Measurements from ENCODE around the gene ZNF563. TPM values are rescaled to one million over a fixed set of nuclear protein-coding genes. Genes with fewer than 3 reads are reported as not detected.

ZNF563 gene
- total RNA-seq, 1 donor from 2014 or later = 3.7 TPM

GRCh38 chr19:12345197-12345596, 11.8 kb upstream of the ZNF563 start:
- no peak for DNase-seq (ENCODE audit: low read depth)
- no peaks in the 10 kb centered on the region for H3K27me3 ChIP-seq (ENCODE audit: control insufficient read depth, insufficient read depth, low read length)
- no peak overlapping the region for H3K4me3 ChIP-seq (ENCODE audit: low read depth, low read length)
- no peaks in the 10 kb centered on the region for H3K36me3 ChIP-seq (ENCODE audit: control insufficient read depth, insufficient read depth, low read length)
- TF ChIP-seq, protein P1, sequence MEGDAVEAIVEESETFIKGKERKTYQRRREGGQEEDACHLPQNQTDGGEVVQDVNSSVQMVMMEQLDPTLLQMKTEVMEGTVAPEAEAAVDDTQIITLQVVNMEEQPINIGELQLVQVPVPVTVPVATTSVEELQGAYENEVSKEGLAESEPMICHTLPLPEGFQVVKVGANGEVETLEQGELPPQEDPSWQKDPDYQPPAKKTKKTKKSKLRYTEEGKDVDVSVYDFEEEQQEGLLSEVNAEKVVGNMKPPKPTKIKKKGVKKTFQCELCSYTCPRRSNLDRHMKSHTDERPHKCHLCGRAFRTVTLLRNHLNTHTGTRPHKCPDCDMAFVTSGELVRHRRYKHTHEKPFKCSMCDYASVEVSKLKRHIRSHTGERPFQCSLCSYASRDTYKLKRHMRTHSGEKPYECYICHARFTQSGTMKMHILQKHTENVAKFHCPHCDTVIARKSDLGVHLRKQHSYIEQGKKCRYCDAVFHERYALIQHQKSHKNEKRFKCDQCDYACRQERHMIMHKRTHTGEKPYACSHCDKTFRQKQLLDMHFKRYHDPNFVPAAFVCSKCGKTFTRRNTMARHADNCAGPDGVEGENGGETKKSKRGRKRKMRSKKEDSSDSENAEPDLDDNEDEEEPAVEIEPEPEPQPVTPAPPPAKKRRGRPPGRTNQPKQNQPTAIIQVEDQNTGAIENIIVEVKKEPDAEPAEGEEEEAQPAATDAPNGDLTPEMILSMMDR (IDR thresholded peaks at IDR 0.05; ENCODE audit: insufficient read depth, low read length, poor library complexity, severe bottlenecking) = no peak

DNA sequence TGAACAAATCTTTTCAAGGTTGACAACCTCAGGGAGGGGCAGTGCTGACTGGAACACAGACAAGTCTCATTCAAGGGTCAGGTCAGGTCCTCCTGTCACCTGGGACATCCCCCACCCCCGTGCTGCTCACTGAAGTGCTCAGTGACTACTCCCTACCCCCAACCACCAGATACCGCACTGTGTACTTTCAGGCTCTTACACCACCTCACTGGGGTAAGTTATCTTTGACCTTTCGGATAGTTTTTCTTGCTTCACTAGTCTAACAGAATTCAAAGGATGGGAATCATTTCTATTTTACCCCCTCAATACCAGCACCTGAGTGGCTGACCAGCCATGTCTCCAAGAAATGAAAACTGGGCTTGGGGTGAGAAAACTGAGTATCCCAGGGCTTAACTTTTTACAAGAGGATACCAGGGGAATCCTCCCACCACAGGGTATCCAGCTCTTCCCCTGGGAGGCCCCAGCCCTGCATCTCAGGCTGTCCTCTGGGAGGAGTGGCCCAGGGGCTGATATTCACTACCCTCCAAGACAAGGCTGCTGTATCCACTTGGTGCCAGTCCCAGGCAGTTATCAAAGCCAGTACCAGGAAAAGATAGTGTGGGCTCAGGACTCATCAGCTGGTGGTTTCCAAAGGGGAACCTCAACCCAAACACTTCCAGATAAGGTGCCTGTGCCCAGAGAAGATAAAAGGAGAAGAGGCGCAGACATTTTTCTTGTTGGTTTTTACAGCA, 2.1 kb downstream of the ZNF563 start:
- TF ChIP-seq, protein P1 (IDR thresholded peaks at IDR 0.05; ENCODE audit: insufficient read depth, low read length, poor library complexity, severe bottlenecking) = no peak
- Histone ChIP-seq H3K27me3 (ENCODE audit: control insufficient read depth, insufficient read depth, low read length) (no peaks in the 10 kb centered on the region), H3K36me3 (ENCODE audit: control insufficient read depth, insufficient read depth, low read length) (no peaks in the 10 kb centered on the region), H3K4me3 (ENCODE audit: low read depth, low read length) (no peak overlapping the region)
- no peak for DNase-seq (ENCODE audit: low read depth)

- Histone ChIP-seq H3K27me3 (ENCODE audit: control insufficient read depth, insufficient read depth, low read length) (no peaks in the 10 kb centered on the region), H3K4me3 (ENCODE audit: low read depth, low read length) (no peak overlapping the region), H3K36me3 (ENCODE audit: control insufficient read depth, insufficient read depth, low read length) (no peaks in the 10 kb centered on the region)
- no peak for DNase-seq (ENCODE audit: low read depth)
- TF ChIP-seq, protein P1 (IDR thresholded peaks at IDR 0.05; ENCODE audit: insufficient read depth, low read length, poor library complexity, severe bottlenecking) = no peak
Measured at GRCh38 chr19:12330340-12330739, 3.1 kb downstream of the ZNF563 start.

GRCh38 chr19:12325690-12326089, 7.7 kb downstream of the ZNF563 start:
- H3K4me3 ChIP-seq (ENCODE audit: low read depth, low read length) = no peak overlapping the region
- H3K27me3 ChIP-seq (ENCODE audit: control insufficient read depth, insufficient read depth, low read length) = no peaks in the 10 kb centered on the region
- DNase-seq (ENCODE audit: low read depth) = no peak
- H3K36me3 ChIP-seq (ENCODE audit: control insufficient read depth, insufficient read depth, low read length) = no peaks in the 10 kb centered on the region
- TF ChIP-seq, protein P1 (IDR thresholded peaks at IDR 0.05; ENCODE audit: insufficient read depth, low read length, poor library complexity, severe bottlenecking) = no peak

DNA sequence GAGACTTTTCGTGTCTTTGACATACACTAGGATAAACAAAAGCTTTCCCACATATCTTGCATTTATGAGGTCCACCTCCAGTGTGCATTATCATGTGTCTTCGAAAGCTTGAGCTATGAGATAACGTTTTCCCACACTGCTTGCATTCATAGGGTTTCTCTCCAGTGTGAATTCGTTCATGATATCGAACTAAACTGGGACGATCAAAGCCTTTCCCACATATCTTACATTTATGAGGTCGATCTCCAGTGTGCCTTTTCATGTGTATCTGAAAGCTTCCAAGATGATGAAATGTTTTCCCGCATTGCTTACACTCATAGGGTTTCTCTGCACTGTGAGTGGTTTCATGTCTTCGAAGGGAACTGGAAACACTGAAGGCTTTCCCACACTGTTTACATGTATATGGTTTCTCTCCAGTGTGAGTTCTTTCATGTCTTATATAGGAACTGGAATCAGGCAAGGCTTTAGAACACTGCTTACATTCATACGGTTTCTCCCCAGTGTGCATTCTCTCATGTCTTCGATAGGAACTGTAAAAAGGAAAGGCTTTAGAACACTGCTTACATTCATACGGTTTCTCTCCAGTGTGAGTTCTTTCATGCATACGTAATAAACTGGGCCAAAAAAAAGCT, 14.5 kb downstream of the ZNF563 start:
- no peaks in the 10 kb centered on the region for H3K36me3 ChIP-seq (ENCODE audit: control insufficient read depth, insufficient read depth, low read length)

More for the DNA sequence above, 14.5 kb downstream of the ZNF563 start:
- DNase-seq (ENCODE audit: low read depth) = no peak
- Histone ChIP-seq H3K27me3 (ENCODE audit: control insufficient read depth, insufficient read depth, low read length) (no peaks in the 10 kb centered on the region), H3K4me3 (ENCODE audit: low read depth, low read length) (no peak overlapping the region)
- TF ChIP-seq, protein P1 (IDR thresholded peaks at IDR 0.05; ENCODE audit: insufficient read depth, low read length, poor library complexity, severe bottlenecking) = no peak

Data from kidney epithelial cell (primary cell).